ENCODE results near the gene PCDHGA3.
"Not testable (repeated sequence)": the region's sequence is repeated elsewhere in the genome, so short reads cannot be mapped to it uniquely, and the experiment has no call there.

PCDHGA3 gene

GRCh38 chr5:141349917-141350619 is 6.4 kb downstream of the PCDHGA3 start, which contains the start of gene PCDHGB1:
Gene PCDHGB1 (plus strand): TSS chr5:141350099. CDS start chr5:141350261, 162 bp downstream.
- DNase-seq, result no peak

GRCh38 chr5:141351591-141351990 is 8.0 kb downstream of the PCDHGA3 start:
- DNase-seq, result no peak

- no peak for DNase-seq
Measured at GRCh38 chr5:141354900-141355469, 11.4 kb downstream of the PCDHGA3 start, which contains the start of gene PCDHGA4. Gene PCDHGA4 (plus strand): TSS chr5:141355021. CDS start chr5:141355108, 87 bp downstream.

- DNase-seq, result no peak
Measured at GRCh38 chr5:141355641-141356040, 12.0 kb downstream of the PCDHGA3 start.

- DNase-seq, result no peak
Measured at GRCh38 chr5:141356133-141356532, 12.5 kb downstream of the PCDHGA3 start.

- DNase-seq, result no peak
Measured at GRCh38 chr5:141356950-141357349, 13.3 kb downstream of the PCDHGA3 start.

GRCh38 chr5:141359790-141360426 is 16.3 kb downstream of the PCDHGA3 start, which contains the start of gene PCDHGB2:
Gene PCDHGB2 (plus strand): TSS chr5:141359994. CDS start chr5:141360136, 142 bp downstream.
- DNase-seq, result no peak

- no peak for DNase-seq
Measured at GRCh38 chr5:141360685-141361084, 17.1 kb downstream of the PCDHGA3 start.

- DNase-seq, result no peak
Measured at GRCh38 chr5:141362719-141363118, 19.1 kb downstream of the PCDHGA3 start.

GRCh38 chr5:141363952-141364660 is 20.5 kb downstream of the PCDHGA3 start, which contains the start of gene PCDHGA5:
Gene PCDHGA5 (plus strand): TSS chr5:141364162. CDS start chr5:141364331, 169 bp downstream.
- DNase-seq, result no peak

- no peak for DNase-seq
Measured at GRCh38 chr5:141366016-141366896, 22.6 kb downstream of the PCDHGA3 start.

- DNase-seq, result no peak
Measured at GRCh38 chr5:141369994-141370848, 26.6 kb downstream of the PCDHGA3 start, which contains the start of gene PCDHGB3. Gene PCDHGB3 (plus strand): TSS chr5:141370242. CDS start chr5:141370395, 153 bp downstream.

- no peak for DNase-seq
Measured at GRCh38 chr5:141371572-141372475, 28.2 kb downstream of the PCDHGA3 start.

GRCh38 chr5:141373673-141374317 is 30.2 kb downstream of the PCDHGA3 start, which contains the start of gene PCDHGA6:
Gene PCDHGA6 (plus strand): TSS chr5:141373891. CDS start chr5:141374084, 193 bp downstream.
- DNase-seq, result no peak

- no peak for DNase-seq
Measured at GRCh38 chr5:141374627-141375026, 31.0 kb downstream of the PCDHGA3 start.

- DNase-seq, result not testable (repeated sequence)
Measured at GRCh38 chr5:141375444-141376155, 32.0 kb downstream of the PCDHGA3 start.

GRCh38 chr5:141382469-141383294 is 39.1 kb downstream of the PCDHGA3 start, which contains the start of gene PCDHGA7:
Gene PCDHGA7 (plus strand): TSS chr5:141382742. CDS start chr5:141382900, 158 bp downstream.
- DNase-seq, result no peak

Measured in cerebellar nuclear complex (tissue), 1 donor.